ENCODE data around the gene ADGRB3.

ADGRB3 gene

DNA sequence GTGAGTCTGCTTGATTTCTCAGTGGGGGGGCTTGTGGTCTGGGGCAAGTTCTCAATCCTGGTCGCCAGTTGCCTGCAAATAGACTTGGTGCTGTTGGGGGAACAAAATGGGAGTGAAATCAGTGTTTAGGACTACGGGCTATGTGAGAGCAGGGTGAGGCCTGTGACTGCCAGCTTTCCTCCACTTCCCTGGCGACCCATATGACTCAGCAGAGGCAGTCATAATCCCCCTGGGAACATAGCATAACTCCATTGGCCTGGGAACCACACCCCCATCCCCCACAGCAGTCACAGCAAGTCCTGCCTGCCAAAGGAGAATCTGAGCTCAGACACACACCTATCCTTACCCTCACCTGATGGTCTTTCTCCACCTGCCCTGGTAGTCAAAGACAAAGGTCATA lies 773.8 kb downstream of the ADGRB3 start:
- H3K9me3 ChIP-seq (ENCODE audit: low read length) = no peaks in the 10 kb centered on the region
- H3K4me2 ChIP-seq (ENCODE audit: low read length) = no peak overlapping the region
- no peaks in the 10 kb centered on the region for H3K4me1 ChIP-seq (ENCODE audit: insufficient read depth, low read length, severe bottlenecking)

DNA sequence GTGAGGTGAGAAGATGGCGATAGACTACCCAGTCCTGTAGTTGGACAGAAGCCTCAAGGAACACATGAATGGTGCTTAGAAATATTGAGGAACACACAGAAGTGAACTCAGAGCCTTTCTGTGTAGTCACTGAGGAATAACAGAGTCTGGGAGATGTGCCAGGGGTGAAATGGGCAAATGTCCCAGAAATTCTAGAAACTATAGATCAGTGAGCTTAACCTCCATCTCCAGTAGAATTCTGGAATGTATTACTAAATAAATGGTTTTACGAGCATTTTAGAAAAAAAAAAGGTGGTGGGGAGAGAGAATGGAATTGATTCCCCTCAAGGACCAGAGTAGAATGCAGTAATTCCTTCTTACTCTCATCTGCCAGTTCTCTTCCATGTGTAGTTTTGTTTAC lies 781.7 kb downstream of the ADGRB3 start:
- Histone ChIP-seq H3F3A (ENCODE audit: insufficient read depth, low read length) (no peaks in the 10 kb centered on the region), H3K9me2 (ENCODE audit: low read depth, low read length) (no peaks in the 10 kb centered on the region), H3K9me3 (ENCODE audit: low read length) (no peaks in the 10 kb centered on the region), H3K36me3 (ENCODE audit: insufficient read depth, low read length) (no peaks in the 10 kb centered on the region), H3K27ac (ENCODE audit: low read depth, low read length, poor library complexity, severe bottlenecking) (no peak overlapping the region), H3K4me1 (ENCODE audit: insufficient read depth, low read length, severe bottlenecking) (no peaks in the 10 kb centered on the region), H3K79me2 (ENCODE audit: insufficient read depth, low read length) (no peaks in the 10 kb centered on the region), H2AFZ (ENCODE audit: low read length) (no peak overlapping the region), H3K9ac (ENCODE audit: low read length) (no peak overlapping the region), H3K27me3 (ENCODE audit: insufficient read depth, low read length) (no peaks in the 10 kb centered on the region), H3K4me3 (ENCODE audit: low read depth, low read length, poor library complexity, severe bottlenecking) (no peak overlapping the region), H3K4me2 (ENCODE audit: low read length) (no peak overlapping the region), H4K20me1 (ENCODE audit: insufficient read depth, low read length) (no peaks in the 10 kb centered on the region)
- TF ChIP-seq, protein P1, sequence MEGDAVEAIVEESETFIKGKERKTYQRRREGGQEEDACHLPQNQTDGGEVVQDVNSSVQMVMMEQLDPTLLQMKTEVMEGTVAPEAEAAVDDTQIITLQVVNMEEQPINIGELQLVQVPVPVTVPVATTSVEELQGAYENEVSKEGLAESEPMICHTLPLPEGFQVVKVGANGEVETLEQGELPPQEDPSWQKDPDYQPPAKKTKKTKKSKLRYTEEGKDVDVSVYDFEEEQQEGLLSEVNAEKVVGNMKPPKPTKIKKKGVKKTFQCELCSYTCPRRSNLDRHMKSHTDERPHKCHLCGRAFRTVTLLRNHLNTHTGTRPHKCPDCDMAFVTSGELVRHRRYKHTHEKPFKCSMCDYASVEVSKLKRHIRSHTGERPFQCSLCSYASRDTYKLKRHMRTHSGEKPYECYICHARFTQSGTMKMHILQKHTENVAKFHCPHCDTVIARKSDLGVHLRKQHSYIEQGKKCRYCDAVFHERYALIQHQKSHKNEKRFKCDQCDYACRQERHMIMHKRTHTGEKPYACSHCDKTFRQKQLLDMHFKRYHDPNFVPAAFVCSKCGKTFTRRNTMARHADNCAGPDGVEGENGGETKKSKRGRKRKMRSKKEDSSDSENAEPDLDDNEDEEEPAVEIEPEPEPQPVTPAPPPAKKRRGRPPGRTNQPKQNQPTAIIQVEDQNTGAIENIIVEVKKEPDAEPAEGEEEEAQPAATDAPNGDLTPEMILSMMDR (IDR thresholded peaks at IDR 0.05; ENCODE audit: low read length) = no peak
- no peak for TF ChIP-seq EZH2 (IDR thresholded peaks at IDR 0.05; ENCODE audit: borderline replicate concordance, low read length)

More for the DNA sequence above, 773.8 kb downstream of the ADGRB3 start:
- Histone ChIP-seq H3F3A (ENCODE audit: insufficient read depth, low read length) (no peaks in the 10 kb centered on the region), H3K4me3 (ENCODE audit: low read depth, low read length, poor library complexity, severe bottlenecking) (no peak overlapping the region), H2AFZ (ENCODE audit: low read length) (no peak overlapping the region), H3K79me2 (ENCODE audit: insufficient read depth, low read length) (no peaks in the 10 kb centered on the region), H4K20me1 (ENCODE audit: insufficient read depth, low read length) (no peaks in the 10 kb centered on the region), H3K27me3 (ENCODE audit: insufficient read depth, low read length) (no peaks in the 10 kb centered on the region), H3K36me3 (ENCODE audit: insufficient read depth, low read length) (no peaks in the 10 kb centered on the region), H3K9ac (ENCODE audit: low read length) (no peak overlapping the region), H3K27ac (ENCODE audit: low read depth, low read length, poor library complexity, severe bottlenecking) (no peak overlapping the region), H3K9me2 (ENCODE audit: low read depth, low read length) (no peaks in the 10 kb centered on the region)
- no peak for TF ChIP-seq EZH2 (IDR thresholded peaks at IDR 0.05; ENCODE audit: borderline replicate concordance, low read length)
- TF ChIP-seq, protein P1 (IDR thresholded peaks at IDR 0.05; ENCODE audit: low read length) = no peak

DNA sequence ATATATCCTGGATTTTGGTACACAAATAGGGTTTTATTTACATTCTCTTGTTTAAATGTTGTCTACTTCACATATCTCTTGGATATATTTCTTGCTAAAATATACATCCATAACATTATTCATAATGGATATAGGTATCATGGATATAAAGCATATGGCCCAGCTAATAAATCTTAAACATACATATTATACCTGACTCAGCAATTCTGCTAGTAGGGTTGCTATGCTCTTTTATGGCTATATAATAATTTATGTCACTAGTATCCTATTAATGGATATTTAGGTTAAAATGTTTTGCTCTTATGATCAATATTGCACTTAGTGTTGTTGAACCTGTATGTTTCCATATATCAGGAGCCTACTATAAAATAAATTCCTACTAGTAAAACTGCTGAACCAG lies 786.2 kb downstream of the ADGRB3 start:
- Histone ChIP-seq H3K4me1 (ENCODE audit: insufficient read depth, low read length, severe bottlenecking) (no peaks in the 10 kb centered on the region), H3K79me2 (ENCODE audit: insufficient read depth, low read length) (no peaks in the 10 kb centered on the region), H3K4me2 (ENCODE audit: low read length) (no peak overlapping the region), H3K9me3 (ENCODE audit: low read length) (no peaks in the 10 kb centered on the region), H3K36me3 (ENCODE audit: insufficient read depth, low read length) (no peaks in the 10 kb centered on the region), H4K20me1 (ENCODE audit: insufficient read depth, low read length) (no peaks in the 10 kb centered on the region), H3F3A (ENCODE audit: insufficient read depth, low read length) (no peaks in the 10 kb centered on the region), H3K9ac (ENCODE audit: low read length) (no peak overlapping the region), H3K27ac (ENCODE audit: low read depth, low read length, poor library complexity, severe bottlenecking) (no peak overlapping the region), H3K4me3 (ENCODE audit: low read depth, low read length, poor library complexity, severe bottlenecking) (no peak overlapping the region), H3K27me3 (ENCODE audit: insufficient read depth, low read length) (no peaks in the 10 kb centered on the region), H3K9me2 (ENCODE audit: low read depth, low read length) (no peaks in the 10 kb centered on the region), H2AFZ (ENCODE audit: low read length) (no peak overlapping the region)
- TF ChIP-seq EZH2 (IDR thresholded peaks at IDR 0.05; ENCODE audit: borderline replicate concordance, low read length) = no peak

DNA sequence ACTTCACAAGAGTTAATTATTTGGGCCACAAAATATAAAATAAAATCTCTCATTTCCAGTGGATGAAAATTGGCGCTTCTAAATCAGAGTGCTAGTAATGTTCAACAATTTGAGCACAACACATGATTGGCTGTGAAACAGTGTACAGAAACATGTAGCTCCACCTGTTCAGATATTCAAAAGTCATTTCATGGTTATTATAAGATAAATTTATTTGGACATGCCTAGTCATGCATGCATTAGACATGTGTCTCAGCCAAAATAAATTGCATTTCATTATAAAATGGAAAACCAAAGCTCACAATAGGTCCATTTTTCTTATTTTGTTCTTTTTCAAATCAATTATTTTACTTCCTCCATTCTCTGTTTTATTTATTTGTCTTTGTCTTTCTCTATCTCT lies 786.9 kb downstream of the ADGRB3 start:
- H3K4me3 ChIP-seq (ENCODE audit: low read depth, low read length, poor library complexity, severe bottlenecking) = no peak overlapping the region
- H3K9me3 ChIP-seq (ENCODE audit: low read length) = no peaks in the 10 kb centered on the region
- H4K20me1 ChIP-seq (ENCODE audit: insufficient read depth, low read length) = no peaks in the 10 kb centered on the region
- TF ChIP-seq EZH2 (IDR thresholded peaks at IDR 0.05; ENCODE audit: borderline replicate concordance, low read length) = no peak
- TF ChIP-seq, protein P1 (IDR thresholded peaks at IDR 0.05; ENCODE audit: low read length) = no peak
- no peaks in the 10 kb centered on the region for H3K36me3 ChIP-seq (ENCODE audit: insufficient read depth, low read length)
- no peaks in the 10 kb centered on the region for H3K4me1 ChIP-seq (ENCODE audit: insufficient read depth, low read length, severe bottlenecking)
- H3K27me3 ChIP-seq (ENCODE audit: insufficient read depth, low read length) = no peaks in the 10 kb centered on the region
- H3K27ac ChIP-seq (ENCODE audit: low read depth, low read length, poor library complexity, severe bottlenecking) = no peak overlapping the region
- no peak overlapping the region for H2AFZ ChIP-seq (ENCODE audit: low read length)
- H3K9ac ChIP-seq (ENCODE audit: low read length) = no peak overlapping the region
- H3K79me2 ChIP-seq (ENCODE audit: insufficient read depth, low read length) = no peaks in the 10 kb centered on the region
- no peaks in the 10 kb centered on the region for H3K9me2 ChIP-seq (ENCODE audit: low read depth, low read length)
- no peak overlapping the region for H3K4me2 ChIP-seq (ENCODE audit: low read length)
- H3F3A ChIP-seq (ENCODE audit: insufficient read depth, low read length) = no peaks in the 10 kb centered on the region
